Vagina (tissue), 2 donors: Measurements from ENCODE around the gene PDE4D.

Source experiments
- POLR2A ChIP-seq, 2 donors: fragments of 450-650 bp; IDR thresholded peaks; one replicate each; pipeline ENCODE4 v1.6.1; 2017; ENCODE audit warnings: antibody characterized with exemption in 2 of 2, mild to moderate bottlenecking in 2 of 2, moderate library complexity in 2 of 2
- POLR2AphosphoS5 ChIP-seq, 2 donors: sonication (generic); formaldehyde crosslinking; IDR thresholded peaks; one replicate each; pipeline ENCODE4 v1.9.0; 2017; ENCODE audit warnings: antibody characterized with exemption in 2 of 2, mild to moderate bottlenecking in 2 of 2, low read depth in 1 of 2; ENCODE audit not compliant: insufficient read depth in 1 of 2
- TF ChIP-seq, protein P1 (sequence below), 3 experiments: fragments of 450-650 bp in 2 of 3; fragments of 200-600 bp in 1 of 3; sonication (generic) in 1 of 3; IDR thresholded peaks; one replicate each; pipeline ENCODE4 v1.5.1; 2017 to 2019; ENCODE audit warnings: antibody characterized with exemption in 3 of 3, mild to moderate bottlenecking in 2 of 3, moderate library complexity in 2 of 3

DNA sequence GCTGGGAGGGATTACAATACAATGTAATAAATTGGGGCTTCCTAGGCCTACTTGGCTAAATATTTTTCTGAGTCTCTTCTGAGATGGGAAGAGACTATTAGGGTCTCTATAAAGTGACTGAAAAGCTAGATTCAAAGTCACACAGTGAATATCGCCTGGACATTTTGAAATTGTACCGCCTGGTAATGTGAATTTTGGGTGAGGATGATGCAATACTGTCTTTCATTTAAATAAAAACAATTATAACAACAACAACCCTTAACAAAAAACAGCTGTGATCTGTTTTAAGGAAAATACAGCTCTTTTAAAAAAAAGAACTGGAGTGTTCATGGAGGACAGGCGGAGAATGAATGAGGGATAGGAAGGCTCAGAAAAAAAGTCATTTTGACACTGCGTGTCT is 695.6 kb downstream of the PDE4D start:
- no peak for TF ChIP-seq POLR2A (IDR thresholded peaks at IDR 0.05)
- TF ChIP-seq, protein P1, sequence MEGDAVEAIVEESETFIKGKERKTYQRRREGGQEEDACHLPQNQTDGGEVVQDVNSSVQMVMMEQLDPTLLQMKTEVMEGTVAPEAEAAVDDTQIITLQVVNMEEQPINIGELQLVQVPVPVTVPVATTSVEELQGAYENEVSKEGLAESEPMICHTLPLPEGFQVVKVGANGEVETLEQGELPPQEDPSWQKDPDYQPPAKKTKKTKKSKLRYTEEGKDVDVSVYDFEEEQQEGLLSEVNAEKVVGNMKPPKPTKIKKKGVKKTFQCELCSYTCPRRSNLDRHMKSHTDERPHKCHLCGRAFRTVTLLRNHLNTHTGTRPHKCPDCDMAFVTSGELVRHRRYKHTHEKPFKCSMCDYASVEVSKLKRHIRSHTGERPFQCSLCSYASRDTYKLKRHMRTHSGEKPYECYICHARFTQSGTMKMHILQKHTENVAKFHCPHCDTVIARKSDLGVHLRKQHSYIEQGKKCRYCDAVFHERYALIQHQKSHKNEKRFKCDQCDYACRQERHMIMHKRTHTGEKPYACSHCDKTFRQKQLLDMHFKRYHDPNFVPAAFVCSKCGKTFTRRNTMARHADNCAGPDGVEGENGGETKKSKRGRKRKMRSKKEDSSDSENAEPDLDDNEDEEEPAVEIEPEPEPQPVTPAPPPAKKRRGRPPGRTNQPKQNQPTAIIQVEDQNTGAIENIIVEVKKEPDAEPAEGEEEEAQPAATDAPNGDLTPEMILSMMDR (IDR thresholded peaks at IDR 0.05), result no peak
- TF ChIP-seq POLR2AphosphoS5 (IDR thresholded peaks at IDR 0.05; ENCODE audit: insufficient read depth in 1 of 2, low read depth in 1 of 2), result no peak
